ENCODE data around the gene RAB31.

GRCh38 chr18:9746958-9747357, 38.9 kb downstream of the RAB31 start:
- TF ChIP-seq CTCF (IDR thresholded peaks at IDR 0.05; ENCODE audit: low read length) (no peak), EZH2 (IDR thresholded peaks at IDR 0.05; ENCODE audit: borderline replicate concordance, low read length) (no peak)
